Skin of body (tissue), 2 donors: ENCODE measurements around the gene STRADB. TPM values are rescaled to one million over a fixed set of nuclear protein-coding genes. Genes with fewer than 3 reads are reported as not detected.
"Not testable (repeated sequence)": the region's sequence is repeated elsewhere in the genome, so short reads cannot be mapped to it uniquely, and the experiment has no call there.

ENCODE experiments used
- DNase-seq: peaks from one replicate; lab custom pipeline; 2025; lab: John Stamatoyannopoulos, UW
- total RNA-seq: library from RNA; depleted of rRNA; stranded (reverse); fragments of >200 nt; gene quantifications from one replicate; pipeline ENCODE4 v1.2.3, GENCODE V29; 2014

Gene STRADB
- 58.0 TPM for total RNA-seq

- peak; percentile 93 for DNase-seq
Measured at GRCh38 chr2:201451292-201452057, at the start of gene STRADB, which contains the start of gene TRAK2. Gene STRADB, plus strand, starts transcription at chr2:201451740. Its CDS starts 3,101 bp downstream, at chr2:201454841. Gene TRAK2, minus strand, starts transcription at chr2:201451458. Its CDS starts 30,951 bp downstream, at chr2:201420507.

DNA sequence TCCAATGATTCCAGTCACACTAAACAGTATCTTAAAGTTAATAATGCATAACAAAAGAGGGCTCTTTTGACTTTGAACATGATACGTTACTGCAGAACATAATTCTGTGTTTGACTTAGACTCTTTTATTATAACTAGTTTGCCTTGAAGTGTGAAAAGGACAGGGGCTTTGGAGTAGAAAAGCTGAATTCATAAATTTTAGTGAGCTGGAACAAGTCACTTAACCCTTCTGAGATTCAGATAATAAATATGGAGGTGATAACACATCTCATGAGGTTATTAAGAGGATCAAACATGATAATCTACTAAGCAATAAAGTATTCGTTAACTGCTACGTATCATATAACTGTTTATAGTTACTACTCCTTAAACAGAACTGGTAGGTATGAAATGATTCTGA, 49.7 kb upstream of the STRADB start:
- DNase-seq: no peak

GRCh38 chr2:201402651-201403562, 48.6 kb upstream of the STRADB start:
- no peak for DNase-seq

- no peak for DNase-seq
Measured at GRCh38 chr2:201403880-201404279, 47.7 kb upstream of the STRADB start.

GRCh38 chr2:201404699-201405280, 46.8 kb upstream of the STRADB start:
- DNase-seq: no peak

DNA sequence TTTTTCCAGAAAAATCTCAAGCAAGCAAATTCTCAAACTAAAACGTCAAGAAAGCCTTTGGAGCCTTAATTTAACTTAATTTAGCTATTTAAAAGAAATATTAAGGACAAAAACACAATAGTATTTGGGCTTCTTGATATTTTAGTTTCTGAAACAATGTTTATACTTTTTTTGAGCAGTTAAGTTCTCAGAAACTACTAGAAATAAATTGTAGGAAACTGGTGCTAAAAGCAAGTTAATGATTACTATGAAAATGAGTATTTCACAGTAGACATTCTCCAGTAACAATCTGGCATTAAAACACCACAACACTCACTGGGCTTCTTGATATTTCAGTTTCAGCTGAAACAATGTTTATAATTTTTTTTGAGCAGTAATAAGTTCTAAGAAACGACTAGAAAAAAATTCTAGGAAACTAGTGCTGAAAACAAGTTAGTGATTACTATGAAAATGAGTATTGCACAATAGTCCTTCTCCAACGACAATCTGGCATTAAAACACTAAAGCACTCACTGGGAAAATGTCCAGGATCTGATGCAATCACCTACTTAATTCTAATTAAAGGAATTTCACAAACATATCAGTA, 45.4 kb upstream of the STRADB start:
- peak; percentile 78 for DNase-seq

- no peak for DNase-seq
Measured at GRCh38 chr2:201407265-201407664, 44.3 kb upstream of the STRADB start.

DNA sequence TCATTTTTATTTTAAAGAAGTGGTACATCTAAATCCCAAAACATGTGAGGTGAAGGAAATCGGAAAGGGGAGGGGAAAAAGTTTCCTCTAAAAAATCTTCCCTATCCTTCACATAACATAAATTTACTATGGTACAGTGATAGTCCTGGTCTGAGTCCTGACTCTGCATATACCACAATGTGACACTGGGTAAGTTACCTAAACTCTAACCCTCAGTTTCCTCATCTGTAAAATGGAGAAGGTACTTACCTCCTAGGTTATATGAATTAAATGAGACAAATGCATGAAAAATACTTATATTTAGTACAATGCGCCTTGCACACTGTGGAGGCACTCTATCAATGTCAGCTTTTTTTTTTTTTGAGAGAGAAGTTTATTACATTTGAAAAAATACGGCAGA, 42.6 kb upstream of the STRADB start:
- no peak for DNase-seq

DNA sequence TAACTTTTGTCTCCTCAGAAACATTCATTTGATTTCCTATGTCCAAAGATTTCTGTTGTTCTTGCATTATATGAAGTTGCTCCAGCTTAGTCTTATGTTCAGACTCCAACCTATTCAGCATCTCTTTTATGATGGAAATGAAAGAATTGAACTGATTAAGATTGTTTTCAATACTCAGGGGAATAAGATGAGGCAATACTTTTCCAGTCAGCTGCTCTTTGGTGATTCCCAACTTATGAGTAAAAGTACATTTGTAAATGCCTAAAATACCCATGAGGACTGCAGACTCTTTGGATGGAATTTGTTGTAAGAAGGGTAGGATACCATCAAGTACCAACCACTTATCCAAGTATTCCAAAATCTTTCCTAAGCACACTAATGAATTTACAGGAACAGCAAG, 40.1 kb upstream of the STRADB start:
- no peak for DNase-seq

DNA sequence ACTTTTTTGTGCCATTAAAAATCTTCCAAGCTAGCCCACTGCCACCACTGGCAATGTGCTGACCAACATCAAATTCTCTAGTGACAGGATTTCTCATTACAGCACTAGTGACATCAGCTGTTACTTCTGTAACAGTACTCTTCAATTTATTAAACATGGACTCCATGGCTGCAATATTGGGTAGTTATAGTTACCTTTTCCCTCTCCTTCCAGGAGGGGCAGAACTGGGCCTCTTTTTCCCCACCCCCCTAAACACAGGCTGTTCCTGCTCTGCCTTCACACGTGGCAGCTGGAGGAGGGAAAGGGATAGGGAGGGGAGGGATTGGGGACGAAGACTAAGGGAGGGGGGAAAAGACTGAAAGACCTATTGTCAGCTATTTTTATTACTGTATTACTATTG, 38.4 kb upstream of the STRADB start:
- no peak for DNase-seq

DNA sequence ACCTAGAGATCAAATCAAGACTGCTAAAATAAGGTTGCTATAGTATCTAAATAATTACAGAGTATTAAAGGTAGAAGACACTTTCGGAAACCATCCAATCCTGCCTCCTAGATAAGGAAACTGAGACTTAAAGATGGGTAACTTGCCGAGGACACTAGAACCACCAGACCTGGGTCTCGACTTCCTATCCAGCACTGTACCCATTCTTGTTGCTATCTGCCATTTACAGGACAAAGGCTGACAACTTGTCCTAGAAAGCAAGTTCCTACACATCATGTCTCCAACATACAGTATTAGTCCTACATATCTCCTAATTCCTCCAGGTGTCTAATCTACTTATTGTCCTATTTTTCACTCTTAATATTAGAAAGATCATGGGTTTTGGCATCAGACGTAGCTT, 38.0 kb upstream of the STRADB start:
- DNase-seq: no peak

DNA sequence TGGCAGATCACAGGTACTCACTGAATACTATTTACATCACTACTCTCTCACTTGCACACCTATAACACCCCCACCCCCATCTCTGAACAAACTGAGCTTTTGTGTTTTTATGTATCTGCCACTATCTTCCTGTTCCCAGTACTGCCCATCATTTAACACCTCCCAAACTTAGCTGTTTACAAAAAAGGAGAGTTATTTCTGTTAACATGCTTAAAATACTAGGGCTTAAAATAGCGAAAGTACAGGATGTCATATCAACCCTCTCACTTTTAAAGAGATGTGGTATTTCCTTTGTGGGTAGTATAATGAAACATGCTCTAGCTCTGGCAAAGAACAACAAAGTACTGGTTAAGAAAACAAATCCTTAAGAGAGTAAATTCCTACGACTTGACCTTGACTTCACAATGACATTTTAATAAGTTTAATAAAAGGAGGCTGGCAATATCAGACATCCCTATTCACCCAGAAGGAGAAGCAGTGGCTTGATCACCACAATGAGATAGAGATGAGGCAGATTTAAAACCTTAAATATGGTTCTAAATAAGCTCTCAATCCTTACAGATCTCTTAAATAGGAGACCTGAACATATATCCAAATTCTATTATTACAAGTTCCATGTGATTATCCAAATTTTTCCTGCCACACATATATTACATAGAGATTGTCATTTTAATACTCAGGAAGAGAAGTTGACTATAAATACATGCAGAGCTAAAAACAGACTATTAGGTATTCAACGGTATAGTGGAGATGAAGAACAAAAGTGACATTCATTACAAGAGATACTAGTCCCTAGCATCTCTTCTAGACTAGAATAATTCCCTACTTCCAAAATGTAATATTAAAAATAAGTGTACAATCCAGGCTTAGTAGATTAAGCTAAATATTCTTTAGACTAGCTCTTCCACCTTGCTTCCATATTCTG, 37.2 kb upstream of the STRADB start:
- no peak for DNase-seq

- DNase-seq: no peak
Measured at GRCh38 chr2:201415149-201415548, 36.4 kb upstream of the STRADB start.

DNA sequence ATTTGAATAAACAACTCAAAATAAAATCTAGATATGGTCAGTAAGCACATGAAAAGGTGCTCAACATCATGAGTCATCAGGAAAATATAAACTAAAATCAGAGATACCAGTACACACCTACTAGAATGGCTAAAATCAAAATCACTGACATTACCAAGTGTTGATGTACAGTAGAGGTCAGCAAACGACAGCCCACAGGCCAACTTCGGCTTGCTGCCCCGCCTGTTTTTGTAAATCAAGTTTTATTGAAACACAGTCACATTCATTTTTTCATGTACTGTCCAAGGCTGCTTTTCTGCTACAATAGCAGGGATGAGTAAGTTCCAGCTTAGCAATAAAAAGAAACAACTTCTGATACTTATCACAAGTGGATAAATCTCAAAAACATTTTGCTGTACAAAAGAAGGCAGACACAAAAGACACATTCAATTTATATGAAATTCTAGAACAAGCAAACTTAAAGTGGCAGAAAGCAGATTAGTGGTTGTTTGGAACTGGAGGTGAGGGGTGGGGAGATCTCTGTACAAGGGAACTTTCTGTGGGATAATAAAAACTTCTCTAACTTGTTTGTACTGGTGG, 32.4 kb upstream of the STRADB start:
- no peak for DNase-seq

GRCh38 chr2:201419986-201420385, 31.6 kb upstream of the STRADB start:
- DNase-seq: no peak

DNA sequence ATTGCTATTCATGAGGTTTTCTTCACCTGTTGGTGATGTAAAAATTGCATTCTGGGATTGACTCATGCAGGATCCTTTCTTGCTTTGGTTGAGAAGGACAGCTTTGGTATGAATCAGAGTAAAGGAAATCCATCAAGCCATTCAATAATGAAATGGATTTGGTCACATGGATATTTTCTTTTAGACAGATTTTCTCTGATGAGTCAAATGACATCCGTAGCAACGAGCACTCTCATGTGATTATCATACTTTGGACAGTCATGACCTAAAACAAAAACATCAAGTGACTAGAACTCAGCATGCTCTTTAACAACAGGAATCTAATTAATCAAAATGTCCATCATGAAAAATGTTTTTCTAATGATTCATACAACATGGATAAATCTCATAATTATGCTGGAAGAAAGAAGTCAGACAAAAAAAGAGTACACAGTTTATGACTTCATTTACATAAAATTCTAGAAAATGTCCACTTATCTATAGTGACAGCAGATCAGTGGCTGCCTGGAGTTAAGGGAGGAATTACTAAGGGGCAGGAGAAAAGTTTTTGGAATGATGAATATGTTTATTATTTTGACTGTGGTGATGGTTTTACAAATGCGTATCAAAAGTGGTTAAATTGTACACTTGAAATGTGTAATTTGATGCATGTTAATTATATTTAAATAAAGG, 31.0 kb upstream of the STRADB start:
- no peak for DNase-seq

- no peak for DNase-seq
Measured at GRCh38 chr2:201425952-201426351, 25.6 kb upstream of the STRADB start.

DNA sequence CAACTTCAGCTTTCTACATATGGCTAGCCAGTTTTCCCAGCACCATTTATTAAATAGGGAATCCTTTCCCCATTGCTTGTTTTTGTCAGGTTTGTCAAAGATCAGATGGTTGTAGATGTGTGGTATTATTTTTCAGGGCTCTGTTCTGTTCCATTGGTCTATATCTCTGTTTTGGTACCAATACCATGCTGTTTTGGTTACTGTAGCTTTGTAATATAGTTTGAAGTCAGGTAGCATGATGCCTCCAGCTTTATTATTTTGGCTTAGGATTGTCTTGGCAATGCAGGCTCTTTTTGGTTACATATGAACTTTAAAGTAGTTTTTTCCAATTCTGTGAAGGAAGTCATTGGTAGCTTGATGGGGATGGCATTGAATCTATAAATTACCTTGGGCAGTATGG, 23.2 kb upstream of the STRADB start:
- DNase-seq: not testable (repeated sequence)

DNA sequence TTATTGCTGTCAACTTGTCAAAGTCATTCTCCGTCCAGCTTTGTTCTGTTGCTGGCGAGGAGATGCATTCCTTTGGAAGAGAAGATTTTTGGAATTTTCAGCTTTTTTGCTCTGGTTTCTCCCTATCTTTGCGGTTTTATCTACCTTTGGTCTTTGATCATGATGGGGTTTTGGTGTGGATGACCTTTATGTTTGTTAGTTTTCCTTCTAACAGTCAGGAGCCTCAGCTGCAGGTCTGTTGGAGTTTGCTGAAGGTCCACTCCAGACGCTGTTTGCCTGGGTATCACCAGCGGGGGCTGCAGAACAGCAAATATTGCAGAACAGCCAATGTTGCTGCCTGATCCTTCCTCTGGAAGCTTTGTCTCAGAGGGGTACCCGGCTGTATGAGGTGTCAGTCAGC, 21.7 kb upstream of the STRADB start:
- not testable (repeated sequence) for DNase-seq

GRCh38 chr2:201430322-201430721, 21.2 kb upstream of the STRADB start:
- DNase-seq: not testable (repeated sequence)
